GM18505 (cell line): ENCODE measurements around the gene GAS6.

Experiments used
- ATAC-seq: cut with Tn5 transposase; IDR thresholded peaks from one replicate; pipeline ENCODE4 v1.9.1; 2021; ENCODE audit not compliant: unreplicated experiment
- POLR2A ChIP-seq: IDR thresholded peaks from 4 replicates; pipeline ENCODE4 v1.6.1; 2011; ENCODE audit warnings: borderline replicate concordance; ENCODE audit not compliant: insufficient read depth, insufficient read length; ENCODE audit errors: extremely low read depth

Gene GAS6

GRCh38 chr13:113816254-113816929 lies 47.5 kb downstream of the GAS6 start:
- ATAC-seq = no peak
- TF ChIP-seq POLR2A = no peak

GRCh38 chr13:113815151-113816058 lies 48.5 kb downstream of the GAS6 start:
- no peak for ATAC-seq
- peak; percentile 46 for TF ChIP-seq POLR2A

- no peak for TF ChIP-seq POLR2A
- ATAC-seq = no peak
These were observed 49.4 kb downstream of the GAS6 start for GRCh38 chr13:113814435-113814821.

DNA sequence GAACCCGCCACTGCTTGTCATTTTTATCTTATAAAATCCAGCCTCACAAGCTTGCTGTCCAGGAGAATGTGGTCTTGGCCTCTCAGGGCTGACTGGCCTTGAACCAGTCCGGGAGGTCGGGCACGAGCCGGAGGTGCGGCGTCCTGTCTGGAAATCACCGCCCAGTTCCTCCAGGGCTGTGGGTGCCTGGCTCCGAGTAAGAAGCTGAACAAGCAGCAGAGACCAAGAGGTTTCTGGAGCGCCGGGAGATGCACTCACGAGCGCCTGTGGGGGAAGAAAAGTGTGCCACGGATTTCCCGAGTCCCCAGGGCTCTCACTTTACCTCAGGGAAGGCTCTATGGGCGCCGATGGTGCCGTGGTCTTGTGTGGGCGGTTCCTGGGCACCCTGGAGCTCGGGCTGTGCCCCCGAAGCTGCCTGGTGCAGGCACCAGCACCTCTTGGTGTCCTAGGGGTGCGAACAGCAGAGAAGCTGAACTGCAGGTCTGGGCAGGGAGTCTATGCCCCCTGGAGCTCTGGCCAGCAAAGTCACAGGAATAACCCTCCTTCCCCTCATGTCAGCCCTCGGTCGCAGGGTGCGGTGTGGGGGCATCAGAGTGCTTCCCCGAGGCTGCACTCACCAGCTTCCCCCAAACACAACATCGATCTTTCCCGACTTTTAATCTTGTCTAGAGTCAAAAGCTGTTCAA lies 50.0 kb downstream of the GAS6 start:
- no peak for ATAC-seq
- no peak for TF ChIP-seq POLR2A

GRCh38 chr13:113813070-113813748 lies 50.7 kb downstream of the GAS6 start:
- ATAC-seq = no peak
- TF ChIP-seq POLR2A = no peak

DNA sequence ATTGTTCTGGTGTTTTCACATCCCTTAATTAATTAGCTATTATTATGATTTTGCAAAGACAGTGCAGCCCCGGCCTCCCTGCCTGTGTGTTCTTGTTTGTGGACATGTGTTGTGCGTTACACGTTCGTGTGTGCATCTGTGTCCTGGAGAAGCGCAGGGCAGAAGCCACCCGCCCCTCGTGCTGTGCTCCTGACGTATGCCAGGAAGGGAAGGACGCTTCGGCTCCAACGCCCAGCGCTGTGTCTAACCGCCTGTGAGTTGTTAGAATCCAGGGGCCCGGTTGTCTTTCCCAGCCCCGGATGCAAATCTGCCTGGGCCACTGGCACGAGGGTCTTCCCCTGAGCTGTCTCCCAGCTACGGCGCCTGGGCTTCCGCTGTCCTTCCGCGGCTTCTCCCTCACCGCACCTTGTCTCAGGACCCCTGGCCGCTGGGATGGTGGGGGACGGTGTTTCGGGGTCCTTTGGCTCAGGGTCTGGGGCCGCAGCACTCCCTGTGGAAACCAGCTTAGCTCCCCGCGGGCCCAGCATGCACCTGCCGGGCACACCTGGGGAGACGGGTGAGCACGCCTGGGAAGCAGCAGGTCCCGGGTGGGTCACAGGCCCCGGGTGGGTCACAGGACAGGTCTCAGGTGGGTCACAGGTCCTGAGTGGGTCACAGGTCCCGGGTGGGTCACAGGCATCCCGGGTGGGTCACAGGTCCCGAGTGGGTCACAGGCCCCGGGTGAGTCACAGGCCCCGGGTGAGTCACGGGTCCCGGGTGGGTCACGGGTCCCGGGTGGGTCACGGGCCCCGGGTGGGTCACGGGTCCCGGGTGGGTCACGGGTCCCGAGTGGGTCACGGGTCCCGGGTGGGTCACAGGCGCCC lies 51.5 kb downstream of the GAS6 start:
- ATAC-seq = no peak
- no peak for TF ChIP-seq POLR2A

GRCh38 chr13:113811081-113811928 lies 52.6 kb downstream of the GAS6 start:
- no peak for TF ChIP-seq POLR2A
- ATAC-seq = no peak

DNA sequence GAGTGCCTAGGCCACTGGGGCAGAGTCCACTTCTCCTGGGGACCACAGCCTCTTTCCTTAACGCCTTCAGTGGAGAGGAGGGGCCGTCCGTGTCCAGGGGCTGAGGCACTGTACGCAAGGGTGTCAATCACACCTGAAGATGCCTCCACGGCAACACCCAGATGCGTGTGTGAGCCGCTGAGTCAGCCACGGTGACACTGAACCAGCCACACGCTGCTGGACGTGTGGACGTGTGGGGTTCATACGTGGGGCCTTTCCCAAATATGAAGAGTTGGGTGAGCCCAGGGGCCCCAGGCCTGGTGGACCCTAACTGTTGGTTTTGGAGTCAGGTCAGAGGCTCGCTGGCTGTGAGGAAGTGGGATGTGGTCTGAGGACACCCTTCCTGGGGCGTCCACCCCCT lies 53.2 kb downstream of the GAS6 start:
- ATAC-seq = no peak

DNA sequence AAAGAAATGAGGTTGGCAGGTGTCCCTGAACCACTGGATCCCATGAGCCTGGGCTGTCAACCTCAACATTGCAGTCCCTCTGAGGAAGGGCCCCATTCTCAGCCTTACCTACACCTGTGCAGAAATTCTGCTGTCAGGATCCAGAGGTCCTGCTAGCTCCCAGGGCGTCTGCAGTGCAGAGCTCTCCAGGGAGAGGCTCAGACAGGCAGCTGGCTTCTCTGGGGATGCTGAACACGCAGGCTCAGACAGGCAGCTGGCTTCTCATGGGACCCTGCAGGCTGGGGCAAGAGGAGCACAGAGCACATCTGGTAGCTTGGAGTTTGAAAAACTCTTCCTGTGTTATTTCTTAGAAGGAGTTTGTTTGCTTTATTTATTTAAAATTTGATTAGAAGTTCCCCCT lies 53.9 kb downstream of the GAS6 start:
- no peak for TF ChIP-seq POLR2A
- no peak for ATAC-seq

More for the DNA sequence above, 53.2 kb downstream of the GAS6 start:
- TF ChIP-seq POLR2A = no peak

GRCh38 chr13:113808058-113808834 lies 55.6 kb downstream of the GAS6 start:
- ATAC-seq = no peak
- TF ChIP-seq POLR2A = no peak

DNA sequence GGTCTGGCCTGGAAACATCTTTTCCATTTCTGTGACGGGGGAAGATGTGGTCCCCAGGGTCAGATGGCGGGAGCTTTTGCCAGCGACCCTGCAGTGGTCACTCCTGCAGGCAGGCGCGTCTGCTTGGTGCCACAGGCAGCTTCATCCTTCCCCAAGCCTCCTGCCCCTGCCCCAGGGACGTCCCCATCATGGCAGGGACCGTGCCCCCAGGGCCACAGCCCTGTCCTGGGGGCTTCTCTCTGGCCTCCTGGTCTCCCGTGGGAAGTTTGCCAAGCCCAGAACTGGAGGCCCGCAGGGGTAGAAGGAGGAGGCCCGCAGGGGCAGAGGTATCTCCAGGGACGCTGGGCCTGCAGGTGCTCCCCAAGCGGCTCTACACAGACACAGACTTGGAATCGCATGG lies 57.4 kb downstream of the GAS6 start:
- no peak for TF ChIP-seq POLR2A
- no peak for ATAC-seq
